ENCODE results near the gene RELA. TPM values are rescaled to one million over a fixed set of nuclear protein-coding genes. Genes with fewer than 3 reads are reported as not detected.
"Not testable (repeated sequence)": the region's sequence is repeated elsewhere in the genome, so short reads cannot be mapped to it uniquely, and the experiment has no call there.

Gene RELA
- total RNA-seq, 1 experiment from 2014 or later, result 76.4 TPM

DNA sequence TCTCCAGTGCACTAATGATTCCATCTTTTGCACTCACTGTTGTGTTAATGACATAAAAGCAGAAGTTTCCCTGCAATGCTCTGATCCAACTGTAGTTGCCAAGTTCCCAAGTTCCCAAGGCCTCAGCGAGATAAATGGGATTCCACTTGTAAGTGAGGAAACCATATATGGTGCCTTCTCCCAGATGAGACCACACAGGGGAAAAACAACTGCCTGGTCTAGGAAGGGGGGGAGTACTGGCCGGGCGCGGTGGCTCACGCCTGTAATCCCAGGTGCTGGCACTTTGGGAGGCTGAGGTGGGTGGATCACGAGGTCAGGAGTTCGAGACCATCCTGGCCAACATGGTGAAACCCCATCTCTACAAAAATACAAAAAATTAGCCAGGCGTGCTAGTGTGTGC, 23.3 kb upstream of the RELA start:
- Mint-ChIP-seq H3K4me1 (ENCODE audit: low read depth, unreplicated experiment) (no peaks in the 10 kb centered on the region), H3K27ac (ENCODE audit: unreplicated experiment) (no peak overlapping the region), H3K36me3 (ENCODE audit: insufficient read depth, unreplicated experiment) (no peaks in the 10 kb centered on the region), H3K27me3 (ENCODE audit: unreplicated experiment) (peaks cover 20% of the 10 kb centered on the region), H3K4me3 (ENCODE audit: low read depth, unreplicated experiment) (no peak overlapping the region), H3K9me3 (ENCODE audit: low read depth, unreplicated experiment) (no peaks in the 10 kb centered on the region)
- intact Hi-C loops (cut with micrococcal nuclease; ENCODE audit: unreplicated experiment), result no loop called here
- no peak for DNase-seq
- BruUV-seq (replicated peaks), result no TSS peak
- CTCF ChIA-PET, result no interaction called here
- no peak for TF ChIP-seq CTCF (IDR thresholded peaks at IDR 0.05; ENCODE audit: unreplicated experiment)

DNA sequence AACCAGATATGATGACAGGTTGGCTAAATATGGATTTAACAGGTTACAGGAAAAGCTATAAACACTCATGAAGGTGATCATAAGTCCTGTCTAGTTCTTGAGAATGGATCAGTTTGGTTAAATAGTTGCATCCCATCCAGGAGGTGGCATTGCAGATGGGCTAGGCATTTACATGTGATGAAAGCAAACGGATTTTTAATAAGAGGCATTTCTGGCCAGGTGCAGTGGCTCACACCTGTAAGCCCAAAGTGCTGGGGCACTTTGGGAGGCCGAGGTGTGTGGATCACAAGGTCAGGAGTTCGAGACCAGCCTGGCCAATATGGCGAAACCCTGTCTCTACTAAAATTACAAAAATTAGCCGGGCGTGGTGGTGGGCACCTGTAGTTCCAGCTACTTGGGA, 20.8 kb upstream of the RELA start:
- H3K27me3 Mint-ChIP-seq (ENCODE audit: unreplicated experiment), result peaks cover 20% of the 10 kb centered on the region
- H3K27ac Mint-ChIP-seq (ENCODE audit: unreplicated experiment); BruUV-seq (replicated peaks); H3K36me3 Mint-ChIP-seq (ENCODE audit: insufficient read depth, unreplicated experiment); H3K9me3 Mint-ChIP-seq (ENCODE audit: low read depth, unreplicated experiment); H3K4me1 Mint-ChIP-seq (ENCODE audit: low read depth, unreplicated experiment); H3K4me3 Mint-ChIP-seq (ENCODE audit: low read depth, unreplicated experiment); intact Hi-C loops (cut with micrococcal nuclease; ENCODE audit: unreplicated experiment); DNase-seq; CTCF ChIA-PET: not testable (repeated sequence)

DNA sequence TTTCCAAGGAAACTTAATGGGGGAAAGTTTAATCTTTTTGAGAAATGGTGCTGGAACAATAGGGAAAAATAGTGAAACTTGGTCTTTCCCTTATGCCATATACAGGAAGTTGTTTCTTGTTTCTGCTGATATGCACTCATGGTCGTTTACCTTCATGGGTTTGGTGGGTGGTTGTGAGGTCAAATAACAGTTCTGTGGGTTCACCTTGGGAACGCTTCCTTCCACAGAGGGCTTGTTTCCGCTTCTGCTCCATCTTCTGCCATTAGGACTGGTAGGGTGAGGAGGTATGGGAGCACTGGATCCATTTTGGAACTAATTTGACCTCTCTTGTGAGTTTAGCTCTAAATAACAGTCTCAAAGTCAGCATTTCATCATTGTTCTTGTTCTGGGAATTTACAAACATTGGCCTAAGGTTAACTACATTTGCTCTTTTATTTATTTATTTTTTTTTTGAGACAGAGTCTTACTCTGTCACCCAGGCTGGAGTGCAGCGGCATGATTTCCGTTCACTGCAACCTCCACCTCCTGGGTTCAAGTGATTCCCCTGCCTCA, 17.6 kb upstream of the RELA start:
- CTCF ChIA-PET, result interaction anchor here (0.7 kb wide), 1 partner anchor 210 kb away, joined by 3 read pairs; no protein-coding TSS in a partner anchor
- TF ChIP-seq CTCF (IDR thresholded peaks at IDR 0.05; ENCODE audit: unreplicated experiment), result no peak
- no peak for DNase-seq
- H3K4me1 Mint-ChIP-seq (ENCODE audit: low read depth, unreplicated experiment), result no peaks in the 10 kb centered on the region
- intact Hi-C loops (cut with micrococcal nuclease; ENCODE audit: unreplicated experiment), result no loop called here
- H3K27ac Mint-ChIP-seq (ENCODE audit: unreplicated experiment), result no peak overlapping the region
- no peaks in the 10 kb centered on the region for H3K9me3 Mint-ChIP-seq (ENCODE audit: low read depth, unreplicated experiment)
- no peaks in the 10 kb centered on the region for H3K36me3 Mint-ChIP-seq (ENCODE audit: insufficient read depth, unreplicated experiment)
- H3K27me3 Mint-ChIP-seq (ENCODE audit: unreplicated experiment), result peaks cover 20% of the 10 kb centered on the region
- no TSS peak for BruUV-seq (replicated peaks)
- no peak overlapping the region for H3K4me3 Mint-ChIP-seq (ENCODE audit: low read depth, unreplicated experiment)

DNA sequence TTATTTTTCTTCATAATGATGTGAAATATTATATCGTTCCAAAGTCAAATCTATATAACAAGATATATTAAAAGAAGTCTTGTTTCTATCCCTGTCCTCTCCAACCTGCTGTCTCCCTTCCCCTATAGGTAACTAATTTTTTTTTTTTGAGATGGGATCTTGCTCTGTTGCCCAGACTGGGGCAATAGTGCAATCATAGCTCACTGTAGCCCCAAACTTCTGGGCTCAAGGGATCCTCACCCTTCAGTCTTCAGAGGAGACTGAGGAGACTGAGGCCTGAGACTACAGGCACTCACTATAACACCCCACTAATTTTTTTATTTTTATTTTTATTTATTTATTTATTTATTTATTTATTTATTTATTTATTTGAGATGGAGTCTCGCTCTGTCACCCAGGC, 10.3 kb upstream of the RELA start:
- H3K4me1 Mint-ChIP-seq (ENCODE audit: low read depth, unreplicated experiment), result peaks cover 8% of the 10 kb centered on the region
- no TSS peak for BruUV-seq (replicated peaks)
- CTCF ChIA-PET, result no interaction called here
- intact Hi-C loops (cut with micrococcal nuclease; ENCODE audit: unreplicated experiment), result no loop called here
- no peak for DNase-seq
- H3K4me3 Mint-ChIP-seq (ENCODE audit: low read depth, unreplicated experiment), result no peak overlapping the region
- no peaks in the 10 kb centered on the region for H3K27me3 Mint-ChIP-seq (ENCODE audit: unreplicated experiment)
- no peaks in the 10 kb centered on the region for H3K36me3 Mint-ChIP-seq (ENCODE audit: insufficient read depth, unreplicated experiment)
- no peak for TF ChIP-seq CTCF (IDR thresholded peaks at IDR 0.05; ENCODE audit: unreplicated experiment)
- H3K27ac Mint-ChIP-seq (ENCODE audit: unreplicated experiment), result no peak overlapping the region
- no peaks in the 10 kb centered on the region for H3K9me3 Mint-ChIP-seq (ENCODE audit: low read depth, unreplicated experiment)

- intact Hi-C loops (cut with micrococcal nuclease; ENCODE audit: unreplicated experiment), result no loop called here
- Mint-ChIP-seq H3K4me1 (ENCODE audit: low read depth, unreplicated experiment) (peaks cover 8% of the 10 kb centered on the region), H3K9me3 (ENCODE audit: low read depth, unreplicated experiment) (no peaks in the 10 kb centered on the region), H3K27ac (ENCODE audit: unreplicated experiment) (no peak overlapping the region), H3K27me3 (ENCODE audit: unreplicated experiment) (no peaks in the 10 kb centered on the region), H3K36me3 (ENCODE audit: insufficient read depth, unreplicated experiment) (no peaks in the 10 kb centered on the region), H3K4me3 (ENCODE audit: low read depth, unreplicated experiment) (no peak overlapping the region)
- BruUV-seq (replicated peaks), result no TSS peak
- CTCF ChIA-PET, result interaction anchor here (0.7 kb wide), 1 partner anchor 266 kb away, joined by 3 read pairs; no protein-coding TSS in a partner anchor
- no peak for DNase-seq
- no peak for TF ChIP-seq CTCF (IDR thresholded peaks at IDR 0.05; ENCODE audit: unreplicated experiment)
These were observed 9.6 kb upstream of the RELA start for GRCh38 chr11:65672180-65672860.
